ENCODE measurements around the gene PPP1CA.

Gene PPP1CA

DNA sequence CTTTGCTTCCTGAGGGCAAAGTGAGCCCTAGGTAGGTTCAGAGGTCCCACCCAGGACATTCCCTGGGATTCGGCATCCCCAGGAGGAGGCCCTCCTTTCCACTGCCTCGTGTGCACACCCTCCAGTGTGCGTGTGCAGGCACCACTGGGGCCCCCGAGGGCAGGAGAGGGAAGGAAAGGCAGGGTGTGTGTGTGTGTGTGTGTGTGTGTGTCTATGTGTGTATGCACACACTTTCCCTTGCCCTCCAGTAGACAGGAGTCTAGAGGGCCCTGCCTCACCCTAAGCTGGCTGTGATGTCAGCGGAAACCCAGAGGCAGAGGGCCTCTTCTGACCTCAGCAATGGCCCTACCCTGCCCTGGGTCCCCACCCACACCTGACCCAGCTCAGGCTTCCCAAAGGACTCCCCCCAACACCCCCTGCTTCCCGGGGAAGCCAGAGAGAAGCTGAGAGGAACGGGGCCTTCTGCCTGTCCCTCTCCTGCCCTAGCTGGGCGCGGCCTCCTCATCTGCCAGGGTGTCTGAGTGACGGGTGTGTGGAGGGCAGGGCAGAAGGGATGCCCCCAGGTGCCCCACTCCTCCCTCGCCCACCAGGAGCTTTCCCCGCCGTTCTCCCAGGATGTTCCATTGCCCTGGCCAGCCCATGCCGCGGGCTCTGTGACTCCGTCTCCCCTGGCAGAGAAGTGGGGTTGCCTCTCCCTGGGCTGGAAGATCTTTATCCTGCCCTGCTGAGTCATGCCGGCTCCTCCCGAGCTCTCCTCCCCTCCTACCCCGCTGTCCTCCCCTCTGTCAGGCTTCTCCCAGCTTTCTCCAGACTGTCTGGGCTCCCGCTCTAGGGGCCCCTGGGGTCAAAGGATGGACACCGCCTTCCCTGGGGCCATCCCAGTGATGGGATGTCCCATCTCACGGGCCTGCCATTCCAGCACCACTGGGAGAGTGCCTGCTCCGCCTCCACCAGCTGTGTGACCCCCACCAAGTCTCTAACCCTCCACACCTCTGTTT lies 22.3 kb downstream of the PPP1CA start:
- DNase-seq, result no peak

- DNase-seq, result no peak
These were observed 23.1 kb downstream of the PPP1CA start for GRCh38 chr11:67378544-67378943.

GRCh38 chr11:67376873-67377808 lies 24.5 kb downstream of the PPP1CA start:
- DNase-seq, result no peak

DNA sequence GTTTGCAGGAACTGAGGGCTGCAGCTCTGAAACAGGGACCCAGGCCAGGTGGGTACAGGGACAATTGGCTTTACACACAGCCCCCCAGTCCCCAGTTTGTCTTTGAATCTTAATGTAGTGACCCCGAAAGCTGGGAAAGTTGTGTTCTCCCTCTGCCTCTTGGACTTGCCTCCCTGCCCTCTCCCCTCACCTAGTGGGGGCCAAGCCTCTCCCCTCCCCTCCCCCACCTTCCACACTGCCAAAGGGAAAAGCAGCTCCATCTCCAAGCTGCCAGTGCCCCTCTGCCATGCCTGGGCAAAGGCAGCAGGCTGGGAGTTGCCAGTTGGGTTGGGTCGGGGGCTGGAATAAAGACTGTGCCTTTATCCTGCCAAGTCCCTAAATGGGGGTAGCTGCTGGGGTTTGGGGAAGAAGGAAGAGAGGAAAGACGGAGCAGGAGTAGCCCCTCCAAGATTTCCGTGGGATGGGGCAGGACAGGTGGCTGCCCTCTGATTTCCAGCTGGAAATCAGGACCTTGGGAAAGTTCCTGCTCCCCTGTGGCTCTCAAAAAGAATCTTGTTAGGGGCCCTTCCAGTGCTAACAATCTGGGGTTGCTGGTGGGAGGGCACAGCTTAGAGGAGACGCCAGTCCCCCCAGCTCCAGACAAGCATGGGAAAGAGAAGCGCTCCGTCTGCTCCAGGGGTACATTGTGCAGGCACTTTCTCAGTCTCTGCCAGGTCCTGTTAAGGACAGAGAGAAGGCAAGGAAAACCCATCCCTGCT lies 25.4 kb downstream of the PPP1CA start:
- DNase-seq, result no peak

GRCh38 chr11:67375320-67376055 lies 26.2 kb downstream of the PPP1CA start:
- no peak for DNase-seq

- DNase-seq, result no peak
These were observed 26.9 kb downstream of the PPP1CA start for GRCh38 chr11:67374571-67375281.

DNA sequence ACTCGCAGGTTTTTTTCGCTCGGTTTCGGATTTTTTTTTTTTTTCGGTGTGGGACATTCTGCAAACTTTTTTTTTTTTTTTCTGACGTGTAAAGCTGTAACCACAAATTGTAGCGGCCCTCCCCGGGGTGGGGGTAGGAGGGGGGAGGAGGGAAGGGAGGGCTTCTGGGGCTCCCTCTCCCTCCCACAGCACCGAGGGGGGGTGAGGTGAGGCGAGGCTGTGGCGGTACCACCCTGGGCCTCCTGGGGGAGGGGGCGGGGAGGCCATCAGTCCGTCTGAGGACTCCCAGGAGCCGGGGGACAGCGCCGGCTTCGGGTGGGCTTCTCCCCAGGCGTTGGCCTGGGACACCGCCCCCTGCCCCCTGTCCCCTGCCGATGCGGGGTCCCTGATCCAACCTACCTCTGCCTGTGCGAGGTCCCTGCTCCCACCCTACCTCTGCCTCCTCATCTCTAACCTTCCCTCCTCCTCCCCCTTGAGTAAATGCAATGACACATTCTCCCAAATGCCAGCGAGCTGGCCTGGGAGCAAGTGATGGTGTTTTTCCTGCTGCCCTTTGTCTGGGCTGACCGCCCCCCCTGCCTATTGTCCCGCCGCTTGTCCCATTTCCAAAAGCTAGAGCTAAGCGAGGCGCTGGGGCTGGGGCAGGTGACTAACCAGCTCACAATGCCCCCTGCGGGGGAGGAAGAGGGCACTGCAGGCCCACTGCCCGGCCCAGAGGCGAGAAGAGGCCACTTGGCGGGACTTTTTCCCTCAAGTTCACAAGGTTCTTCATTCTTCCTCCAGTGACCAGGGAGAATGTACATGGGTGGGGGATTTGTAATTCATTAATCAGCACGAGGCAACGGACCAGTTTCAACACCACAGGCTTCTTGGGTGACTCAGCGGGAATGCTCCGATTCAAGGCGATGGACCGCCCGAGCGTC lies 27.7 kb downstream of the PPP1CA start:
- DNase-seq, result peak; percentile 46

- DNase-seq, result peak; percentile 32
These were observed 28.5 kb downstream of the PPP1CA start, which contains the start of gene CLCF1 for GRCh38 chr11:67372993-67373647. CLCF1 (minus strand) TSS chr11:67373598; CDS start chr11:67373539, 59 bp downstream.

DNA sequence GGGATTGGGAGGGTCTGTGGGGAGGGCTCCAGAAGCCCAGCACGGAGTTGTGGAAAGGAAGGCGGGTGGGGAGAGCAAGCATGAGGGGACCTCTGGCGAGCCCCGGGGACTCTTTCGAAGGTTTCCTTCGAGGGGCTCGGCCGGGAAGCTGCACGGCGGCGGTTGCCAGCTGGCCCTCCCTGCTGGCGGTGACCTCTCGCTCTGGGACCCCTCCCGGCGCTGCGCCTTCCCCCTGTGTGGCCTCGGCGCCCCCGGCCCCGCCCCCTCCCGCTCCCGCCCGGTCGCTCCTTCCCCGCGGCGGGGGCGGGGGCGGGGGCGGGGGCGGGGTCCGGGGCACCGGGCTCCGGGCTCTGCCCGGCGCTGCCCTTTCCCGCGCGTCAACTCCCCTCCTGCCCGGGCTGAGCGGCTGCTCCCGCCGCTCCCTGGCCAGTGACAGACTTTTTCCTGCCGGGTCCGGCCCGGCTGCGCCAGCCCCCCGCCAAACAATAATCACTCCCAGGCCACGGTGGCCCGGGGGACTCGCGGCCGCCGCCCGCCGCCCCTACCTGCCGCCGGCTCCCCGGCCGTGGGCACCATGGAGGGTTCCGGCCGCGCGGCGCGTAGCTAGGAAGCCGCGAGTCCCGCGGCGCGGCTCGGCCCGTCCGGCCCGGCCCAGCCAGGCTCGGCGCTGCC lies 29.2 kb downstream of the PPP1CA start:
- DNase-seq, result no peak

- no peak for DNase-seq
These were observed 29.7 kb downstream of the PPP1CA start for GRCh38 chr11:67371911-67372320.

GRCh38 chr11:67371189-67371910 lies 30.3 kb downstream of the PPP1CA start:
- DNase-seq, result peak; percentile 61

GRCh38 chr11:67370351-67371076 lies 31.1 kb downstream of the PPP1CA start:
- DNase-seq, result peak; percentile 16

DNA sequence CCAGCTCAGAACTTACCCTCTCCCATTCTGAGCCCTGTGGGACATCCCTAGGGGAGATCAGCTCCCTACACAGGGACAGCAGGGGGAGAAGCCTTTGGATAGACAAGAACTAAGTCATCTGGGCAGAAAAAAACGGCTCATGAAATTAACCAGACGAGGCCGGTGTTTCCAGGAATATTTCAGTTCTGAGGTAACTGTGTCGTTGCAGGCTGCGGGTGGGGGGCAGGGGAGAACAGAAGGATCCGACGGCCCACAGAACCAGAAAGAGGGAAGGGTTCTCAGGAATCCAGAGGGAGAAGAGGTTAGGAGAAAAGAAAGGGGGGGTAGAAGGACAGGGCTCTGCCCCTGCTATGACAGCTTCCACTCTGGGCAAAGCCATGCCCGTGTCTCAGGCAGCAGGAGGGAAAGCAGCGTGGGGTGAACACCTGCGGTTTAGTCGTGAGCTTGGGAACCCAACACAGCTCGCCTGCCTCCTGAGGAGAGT lies 31.8 kb downstream of the PPP1CA start:
- no peak for DNase-seq

DNA sequence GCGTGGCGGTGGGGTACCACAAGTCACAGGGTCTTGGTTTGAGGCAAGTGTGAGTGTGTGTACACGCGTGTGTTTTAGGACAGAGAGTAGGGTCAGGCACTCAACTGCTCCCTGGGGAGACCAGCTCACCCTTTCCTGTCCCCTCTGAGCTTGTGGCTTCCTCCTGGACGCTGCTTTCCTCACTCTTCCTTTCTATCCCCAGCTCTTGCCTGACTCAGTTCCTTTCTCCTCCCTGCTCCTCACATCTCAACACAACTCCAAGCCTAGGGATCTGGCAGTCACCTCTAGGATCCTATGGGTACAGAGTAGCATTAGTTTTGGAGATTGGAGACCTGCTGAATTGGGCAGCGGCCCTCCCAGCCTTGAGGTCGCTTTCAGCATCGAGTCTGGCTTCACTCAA lies 32.4 kb downstream of the PPP1CA start:
- no peak for DNase-seq

- no peak for DNase-seq
These were observed 33.0 kb downstream of the PPP1CA start for GRCh38 chr11:67368621-67369020.

DNA sequence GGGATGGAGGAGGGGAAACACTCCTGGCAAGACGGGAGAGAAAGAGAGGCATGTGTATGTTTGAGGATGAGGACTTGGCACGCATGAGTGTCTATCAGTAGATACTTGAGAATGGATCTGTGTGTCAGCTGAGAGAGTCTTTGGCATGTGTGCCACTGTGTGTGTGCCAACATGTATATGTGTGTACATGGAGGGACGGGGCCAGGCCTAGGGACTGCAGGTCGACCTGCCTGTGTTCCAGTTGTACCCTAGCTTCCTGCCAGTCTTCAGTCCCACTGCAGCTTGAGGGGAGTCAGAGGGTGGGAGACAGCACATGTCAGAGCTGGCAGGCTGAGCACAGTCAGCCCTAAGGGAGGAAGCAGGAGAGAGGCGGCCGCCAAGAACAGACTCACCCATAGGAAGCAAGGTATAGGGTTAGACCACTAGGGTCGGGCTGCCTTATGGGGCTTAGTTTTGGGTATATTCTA lies 33.9 kb downstream of the PPP1CA start:
- DNase-seq, result no peak

Measured in GF-D8 (cell line).